ENCODE measurements around the gene PRDM11.

Gene PRDM11

DNA sequence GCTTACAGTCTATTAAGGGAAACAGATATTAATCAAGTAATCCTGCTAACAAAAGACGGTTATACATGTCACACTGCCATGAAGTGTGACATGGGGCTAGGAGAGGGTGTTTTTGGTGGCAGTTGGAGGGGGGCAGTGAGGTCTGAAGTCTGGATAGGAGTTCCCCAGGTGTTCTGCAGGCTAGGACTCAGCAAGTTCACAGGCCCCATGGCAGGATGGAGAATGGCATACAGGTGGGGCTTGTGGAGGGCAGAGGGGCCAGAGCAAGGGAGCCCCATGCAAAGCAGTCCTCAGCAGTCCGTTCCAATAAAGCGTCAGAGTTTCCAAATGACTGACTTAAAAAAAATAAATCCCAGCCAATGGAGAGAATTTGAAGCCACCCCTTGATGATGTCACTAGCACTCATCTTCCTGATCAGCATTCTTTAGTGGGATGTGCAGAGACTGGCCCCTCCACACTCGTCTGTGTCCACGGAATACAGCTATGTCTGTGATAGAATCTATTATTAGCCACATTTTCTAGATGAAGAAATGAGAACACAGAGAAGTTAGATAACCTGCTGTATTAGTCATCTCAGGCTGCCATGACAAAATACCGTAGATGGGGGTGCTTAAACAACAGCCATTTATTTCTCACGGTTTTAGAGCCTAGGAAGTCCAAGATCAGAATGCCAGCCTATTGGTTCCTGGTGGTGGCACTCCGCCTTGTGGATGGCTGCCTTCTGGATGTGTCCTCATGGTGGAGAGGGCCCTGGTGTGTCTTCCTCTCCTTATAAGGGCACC lies 32.6 kb downstream of the PRDM11 start:
- no peak for DNase-seq

GRCh38 chr11:45179686-45180178 lies 33.3 kb downstream of the PRDM11 start:
- DNase-seq: no peak

DNA sequence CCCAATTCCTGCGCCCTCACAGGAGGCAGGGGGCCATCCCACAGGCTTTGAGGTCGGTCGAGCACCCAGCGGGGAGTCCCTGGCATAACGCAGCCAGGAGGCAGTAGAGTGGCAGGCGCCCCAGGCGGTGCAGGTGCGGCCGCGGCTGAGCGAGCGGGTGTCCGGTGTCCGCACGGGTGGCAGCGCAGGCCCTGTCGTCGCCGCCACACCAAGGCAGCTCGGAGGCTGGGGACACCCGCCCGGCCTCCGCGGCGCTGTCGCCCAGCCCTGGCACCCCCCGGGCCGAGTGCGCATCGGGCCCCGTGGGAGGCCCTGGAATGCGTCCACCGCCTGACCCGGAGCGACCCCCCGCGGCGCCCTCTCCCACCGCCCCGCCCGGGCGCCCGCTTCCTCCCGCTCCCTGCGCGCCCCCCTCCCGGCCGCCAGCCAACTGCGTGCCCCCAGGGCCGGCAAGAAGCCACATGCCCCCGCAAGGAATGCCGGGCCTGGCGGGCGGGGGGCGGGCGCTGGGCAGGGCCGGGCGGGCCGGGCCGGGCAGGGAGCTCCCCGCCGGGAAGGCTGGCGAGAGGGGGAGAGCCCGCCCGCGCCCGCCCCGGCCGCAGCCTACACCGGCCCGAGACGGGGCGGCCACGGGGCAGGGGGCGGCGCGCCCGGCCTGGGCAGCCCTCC lies 33.9 kb downstream of the PRDM11 start:
- no peak for DNase-seq

DNA sequence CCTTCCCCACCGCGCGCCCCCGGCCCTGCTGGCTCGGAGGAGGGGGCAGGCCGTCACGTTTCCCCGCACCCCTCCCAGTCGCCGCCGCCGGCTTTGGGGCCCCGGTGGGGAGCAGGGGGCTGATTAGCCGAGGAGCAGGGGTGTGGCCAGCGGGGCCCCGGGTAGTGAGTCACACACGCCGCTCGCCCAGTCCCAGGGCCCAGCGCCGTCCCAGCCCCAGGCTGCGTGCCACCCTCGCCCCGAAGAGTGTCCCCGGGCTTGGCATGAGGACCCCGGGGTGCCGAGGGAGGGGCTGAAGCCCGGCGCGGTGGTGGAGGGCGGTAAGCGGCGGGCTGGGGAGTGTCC lies 34.4 kb downstream of the PRDM11 start:
- DNase-seq: no peak

- DNase-seq: no peak
Observed at GRCh38 chr11:45181193-45181888, 34.9 kb downstream of the PRDM11 start.

DNA sequence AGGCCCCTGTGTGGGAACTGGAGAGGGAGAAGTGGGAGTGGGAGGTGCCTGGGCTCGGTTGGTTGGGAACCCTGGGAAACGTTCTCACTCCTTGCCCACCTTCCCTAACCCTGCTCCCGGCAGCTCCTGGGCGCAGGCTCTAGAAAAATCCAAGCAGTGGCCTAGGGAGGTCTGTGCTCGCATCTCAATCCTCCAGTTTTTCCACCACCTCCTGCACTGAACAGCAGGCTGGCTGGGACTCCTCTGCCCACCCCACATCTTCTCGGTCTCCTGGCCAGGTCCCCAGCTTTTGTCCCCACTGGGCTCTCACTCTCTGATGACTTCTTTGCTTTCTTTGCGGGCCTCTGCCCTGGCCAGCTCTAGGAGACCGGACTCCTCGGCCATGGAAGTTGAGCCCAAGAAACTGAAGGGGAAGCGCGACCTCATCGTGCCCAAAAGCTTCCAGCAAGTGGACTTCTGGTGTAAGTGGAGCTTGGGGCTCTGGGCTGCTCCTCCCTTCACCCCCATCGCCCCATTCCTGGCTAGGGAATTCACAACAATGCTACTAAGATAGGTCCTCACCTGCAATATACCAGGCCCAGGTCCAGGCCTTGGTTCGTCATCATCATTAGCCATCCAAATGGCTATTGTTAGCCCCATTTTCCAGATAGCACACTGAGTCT lies 35.6 kb downstream of the PRDM11 start:
- no peak for DNase-seq

- DNase-seq: no peak
Observed at GRCh38 chr11:45182902-45183301, 36.5 kb downstream of the PRDM11 start.

- no peak for DNase-seq
Observed at GRCh38 chr11:45184640-45185039, 38.2 kb downstream of the PRDM11 start.

DNA sequence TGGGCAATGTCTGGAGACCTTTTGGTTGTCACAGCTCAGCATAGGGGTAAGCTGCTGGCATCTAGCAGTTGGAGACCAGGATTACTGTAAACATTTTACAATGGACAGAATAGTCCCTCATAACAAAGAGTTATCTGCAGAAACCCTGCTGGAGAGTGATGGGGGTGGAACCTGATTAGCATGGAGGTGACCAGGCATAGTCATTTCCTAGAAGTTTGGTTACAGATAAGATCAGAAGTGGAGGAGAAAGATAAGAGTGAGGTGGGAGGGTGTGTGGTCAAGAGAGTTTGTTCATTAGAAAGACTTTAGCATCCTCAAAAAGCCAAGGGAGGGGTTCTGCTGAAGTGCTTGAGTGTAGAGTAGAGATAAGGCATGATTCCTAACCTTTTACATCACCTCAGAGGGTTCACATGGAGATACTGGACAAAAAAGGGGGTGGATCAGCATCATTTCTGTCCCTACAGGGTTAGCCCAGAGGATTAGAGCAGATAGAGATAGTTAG lies 38.8 kb downstream of the PRDM11 start:
- DNase-seq: no peak

- DNase-seq: no peak
Observed at GRCh38 chr11:45187375-45187774, 40.9 kb downstream of the PRDM11 start.

GRCh38 chr11:45188127-45188526 lies 41.7 kb downstream of the PRDM11 start:
- no peak for DNase-seq

DNA sequence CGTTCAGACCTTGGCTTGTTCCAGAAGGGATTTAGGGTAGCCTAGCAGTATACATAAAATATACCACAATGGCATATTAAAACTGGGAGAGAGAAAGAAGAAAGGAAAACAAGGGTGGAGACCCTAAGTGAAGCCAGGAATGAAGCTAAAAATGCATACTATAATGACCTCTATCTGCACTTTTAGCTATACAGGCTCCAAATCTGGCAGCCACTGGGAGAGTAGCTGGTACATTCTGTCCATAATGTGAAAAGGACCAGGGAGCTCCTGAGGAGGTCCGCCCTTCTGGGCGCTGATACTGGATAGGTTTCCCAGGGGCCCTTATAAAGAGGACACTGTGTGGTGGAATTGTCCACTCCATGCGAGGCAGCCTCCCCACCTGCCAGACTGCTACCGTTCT lies 42.8 kb downstream of the PRDM11 start:
- no peak for DNase-seq

DNA sequence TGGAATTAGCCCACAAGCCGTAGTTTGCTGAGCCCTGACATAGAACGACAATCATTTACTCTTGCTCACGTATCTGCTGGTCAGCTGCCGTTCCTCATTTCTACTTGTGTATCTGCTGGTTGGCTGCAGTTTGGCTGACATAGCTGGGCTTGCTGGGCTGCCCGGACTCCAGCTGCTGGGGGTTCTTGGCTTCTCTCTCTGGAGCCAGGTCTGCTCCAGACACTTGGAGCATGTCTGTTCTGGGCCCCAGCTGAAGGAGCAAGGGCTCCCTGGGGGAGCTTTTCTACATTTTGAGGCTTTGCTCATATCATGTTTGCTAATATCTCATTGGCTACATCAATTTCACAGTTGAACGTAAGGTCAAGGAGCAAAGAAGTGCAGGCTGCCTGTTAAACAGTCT lies 47.3 kb downstream of the PRDM11 start:
- DNase-seq: no peak

GRCh38 chr11:45204761-45205160 lies 58.3 kb downstream of the PRDM11 start:
- no peak for DNase-seq

GRCh38 chr11:45205978-45206377 lies 59.5 kb downstream of the PRDM11 start:
- DNase-seq: no peak

- DNase-seq: no peak
Observed at GRCh38 chr11:45208135-45208534, 61.7 kb downstream of the PRDM11 start.

DNA sequence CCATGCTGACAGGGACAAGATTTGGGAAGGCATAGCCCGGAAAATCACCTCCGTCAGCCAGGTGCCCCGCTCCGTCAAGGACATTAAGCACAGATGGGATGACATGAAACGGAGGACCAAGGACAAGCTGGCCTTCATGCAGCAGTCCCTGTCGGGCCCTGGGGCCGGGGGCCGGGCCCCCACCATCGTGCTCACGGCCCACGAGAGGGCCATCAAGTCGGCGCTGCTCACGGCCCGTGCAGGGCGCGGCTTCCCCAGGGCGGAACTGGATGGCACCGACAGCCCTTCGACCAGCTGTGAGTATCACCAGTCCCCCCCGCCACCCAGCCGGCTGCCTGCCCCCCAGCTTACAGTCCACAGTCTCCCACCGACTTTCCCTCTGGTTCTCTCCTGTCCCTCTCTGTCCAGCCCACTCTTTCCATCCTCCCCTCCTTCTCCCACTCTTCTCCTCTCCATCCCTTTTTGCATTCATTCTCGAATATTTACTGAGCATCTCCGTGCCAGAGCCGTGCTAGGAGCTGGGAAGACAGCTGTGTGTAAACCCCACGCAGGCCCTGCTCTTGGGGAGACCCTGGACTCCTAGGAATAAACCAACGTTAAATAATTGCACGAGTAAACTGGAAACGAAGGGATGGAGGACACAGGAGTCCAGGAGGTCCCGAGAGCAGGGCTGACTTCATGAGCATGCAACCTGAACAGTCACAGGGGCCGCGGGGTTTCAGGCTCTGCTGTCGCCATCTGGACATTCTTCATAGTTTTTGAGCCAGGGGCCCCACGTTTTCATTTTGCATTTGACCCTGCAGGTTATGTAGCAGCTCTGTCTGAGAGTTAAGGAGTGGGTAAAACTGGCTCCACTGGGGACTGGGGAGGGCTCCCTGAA lies 62.8 kb downstream of the PRDM11 start:
- no peak for DNase-seq

- no peak for DNase-seq
Observed at GRCh38 chr11:45209891-45210699, 63.7 kb downstream of the PRDM11 start.

- DNase-seq: no peak
Observed at GRCh38 chr11:45210846-45211245, 64.4 kb downstream of the PRDM11 start.

- DNase-seq: no peak
Observed at GRCh38 chr11:45211732-45212131, 65.3 kb downstream of the PRDM11 start.
